Mammary epithelial cell (primary cell): ENCODE measurements around the gene LRIT1.

Experiments
- EZH2 ChIP-seq: IDR thresholded peaks from 2 replicates; pipeline ENCODE4 v1.6.1; 2012; ENCODE audit warnings: low read length, inconsistent platforms, borderline replicate concordance
- TF ChIP-seq, protein P1 (sequence below), 2 donors: IDR thresholded peaks in 1 of 2; conservative IDR thresholded peaks in 1 of 2; 2 replicates each; pipeline ENCODE4 v1.5.1; 2011 to 2012; ENCODE audit warnings: inconsistent platforms in 2 of 2, low read length in 2 of 2, mild to moderate bottlenecking in 2 of 2, control low read depth in 1 of 2, low read depth in 1 of 2; ENCODE audit not compliant: insufficient read depth in 1 of 2; ENCODE audit errors: extremely low read depth in 1 of 2

DNA sequence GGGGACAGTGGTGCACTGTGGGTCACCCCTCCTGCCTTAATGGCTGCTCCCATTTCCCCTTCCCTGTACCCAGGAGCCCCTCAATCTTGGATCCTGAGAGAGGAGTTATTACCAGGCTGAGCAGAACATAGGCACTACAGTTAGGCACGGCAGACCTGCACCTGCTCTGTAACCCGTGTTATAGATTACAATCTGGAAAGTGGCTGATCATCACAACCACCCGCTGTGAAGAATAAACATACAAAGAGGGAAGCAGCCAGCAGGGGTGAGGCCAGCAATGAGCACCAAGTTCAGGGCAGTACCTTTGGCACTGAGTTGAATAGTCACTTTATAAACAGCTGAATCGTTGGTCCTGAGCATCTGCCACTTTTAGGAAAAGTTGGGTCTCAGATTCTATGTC, 45.3 kb downstream of the LRIT1 start:
- no peak for TF ChIP-seq EZH2
- TF ChIP-seq, protein P1, sequence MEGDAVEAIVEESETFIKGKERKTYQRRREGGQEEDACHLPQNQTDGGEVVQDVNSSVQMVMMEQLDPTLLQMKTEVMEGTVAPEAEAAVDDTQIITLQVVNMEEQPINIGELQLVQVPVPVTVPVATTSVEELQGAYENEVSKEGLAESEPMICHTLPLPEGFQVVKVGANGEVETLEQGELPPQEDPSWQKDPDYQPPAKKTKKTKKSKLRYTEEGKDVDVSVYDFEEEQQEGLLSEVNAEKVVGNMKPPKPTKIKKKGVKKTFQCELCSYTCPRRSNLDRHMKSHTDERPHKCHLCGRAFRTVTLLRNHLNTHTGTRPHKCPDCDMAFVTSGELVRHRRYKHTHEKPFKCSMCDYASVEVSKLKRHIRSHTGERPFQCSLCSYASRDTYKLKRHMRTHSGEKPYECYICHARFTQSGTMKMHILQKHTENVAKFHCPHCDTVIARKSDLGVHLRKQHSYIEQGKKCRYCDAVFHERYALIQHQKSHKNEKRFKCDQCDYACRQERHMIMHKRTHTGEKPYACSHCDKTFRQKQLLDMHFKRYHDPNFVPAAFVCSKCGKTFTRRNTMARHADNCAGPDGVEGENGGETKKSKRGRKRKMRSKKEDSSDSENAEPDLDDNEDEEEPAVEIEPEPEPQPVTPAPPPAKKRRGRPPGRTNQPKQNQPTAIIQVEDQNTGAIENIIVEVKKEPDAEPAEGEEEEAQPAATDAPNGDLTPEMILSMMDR (conservative IDR thresholded peaks at IDR 0.05 in 1 of 2, IDR thresholded peaks at IDR 0.05 in 1 of 2; ENCODE audit: extremely low read depth in 1 of 2, insufficient read depth in 1 of 2, low read depth in 1 of 2, low read length in 2 of 2) = no peak
